Measurements from ENCODE around the gene SORCS2.
"Not testable (repeated sequence)": the region's sequence is repeated elsewhere in the genome, so short reads cannot be mapped to it uniquely, and the experiment has no call there.

The SORCS2 gene

DNA sequence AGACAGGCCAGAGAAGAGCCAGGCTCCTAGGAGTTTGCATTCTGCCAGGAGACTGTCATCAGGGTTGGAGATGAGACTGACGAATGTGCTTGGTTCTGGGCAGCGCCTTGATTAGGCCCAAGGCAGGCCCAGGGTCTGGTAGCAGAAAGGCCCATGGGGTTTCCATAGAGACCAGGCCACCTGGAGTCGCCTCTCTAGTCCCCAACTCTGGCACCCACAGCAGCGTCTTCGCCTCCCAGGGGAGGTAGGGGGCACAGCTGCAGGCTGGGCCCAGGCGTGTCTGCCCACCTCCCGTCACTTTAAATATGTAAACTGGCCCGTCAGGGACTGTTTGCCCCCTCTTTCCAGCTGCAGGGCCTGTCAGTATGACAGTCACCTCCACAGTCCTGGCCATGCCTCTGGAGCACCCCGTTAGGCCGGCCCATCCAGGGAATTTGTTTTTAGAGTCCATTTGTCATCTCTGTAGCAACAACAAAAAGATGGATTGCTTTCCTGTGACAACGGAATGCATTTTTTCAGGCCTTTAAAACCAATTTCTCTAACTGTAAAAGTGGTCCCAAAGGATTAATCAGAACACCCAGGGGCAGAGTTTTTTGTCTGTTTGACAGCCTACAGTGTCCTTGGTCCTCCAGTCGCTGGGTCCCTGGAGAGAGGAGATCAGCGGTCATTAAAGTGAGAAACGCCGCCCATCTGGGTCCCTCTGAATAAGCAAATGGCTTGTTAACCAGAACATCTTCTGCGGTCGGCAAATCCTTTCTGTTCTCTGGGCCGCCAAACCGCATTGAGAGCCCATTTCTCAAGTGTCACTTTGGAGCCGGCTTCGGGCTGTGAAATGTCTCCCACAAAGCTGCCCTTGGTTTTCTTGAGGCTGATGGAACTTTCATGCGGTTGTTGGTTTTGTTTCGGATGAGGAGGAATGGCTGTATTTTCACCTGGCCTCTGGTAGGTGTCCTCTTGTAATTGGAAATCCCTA is 395.4 kb downstream of the SORCS2 start:
- no peak for DNase-seq (ENCODE audit: low spot score)

DNA sequence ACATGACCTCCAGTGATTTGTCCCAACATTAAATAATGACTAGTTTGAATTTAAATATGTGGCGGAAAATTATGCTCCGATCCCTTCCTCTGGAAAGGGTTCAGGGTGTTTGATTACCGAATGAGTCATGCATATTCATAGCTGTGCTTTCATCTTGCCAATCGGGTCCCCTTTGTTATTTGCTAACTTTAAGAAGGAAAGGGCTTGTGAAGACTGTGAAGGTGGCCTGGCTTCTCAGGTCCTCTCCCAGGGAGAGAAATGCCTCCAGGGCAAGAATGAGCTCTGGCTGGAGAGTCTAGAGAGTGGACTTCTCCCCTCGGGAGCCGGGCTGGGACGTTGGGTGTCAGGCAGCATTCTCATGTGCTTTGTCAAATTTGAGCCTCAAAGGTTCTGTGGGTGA is 397.9 kb downstream of the SORCS2 start:
- DNase-seq (ENCODE audit: low spot score): no peak

DNA sequence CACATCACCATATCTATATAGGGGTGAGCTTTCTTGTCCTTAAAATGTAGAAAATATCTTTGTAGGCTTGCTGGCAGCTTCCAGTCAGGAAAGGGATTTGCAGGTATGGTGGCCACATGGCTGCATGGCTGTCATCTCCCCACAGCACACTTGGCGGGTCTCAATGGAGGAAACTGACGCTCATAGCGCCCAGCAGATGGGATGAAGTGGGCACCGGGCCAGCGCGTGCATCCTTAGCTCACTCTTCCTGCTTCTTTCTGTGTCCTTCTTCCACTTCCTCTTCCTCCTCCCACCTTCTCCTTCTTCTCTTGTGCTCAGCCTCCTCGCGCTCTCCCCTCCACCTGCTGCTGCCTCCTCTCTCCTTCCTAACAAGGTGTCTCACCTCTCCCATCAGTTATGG is 398.6 kb downstream of the SORCS2 start:
- no peak for DNase-seq (ENCODE audit: low spot score)

DNA sequence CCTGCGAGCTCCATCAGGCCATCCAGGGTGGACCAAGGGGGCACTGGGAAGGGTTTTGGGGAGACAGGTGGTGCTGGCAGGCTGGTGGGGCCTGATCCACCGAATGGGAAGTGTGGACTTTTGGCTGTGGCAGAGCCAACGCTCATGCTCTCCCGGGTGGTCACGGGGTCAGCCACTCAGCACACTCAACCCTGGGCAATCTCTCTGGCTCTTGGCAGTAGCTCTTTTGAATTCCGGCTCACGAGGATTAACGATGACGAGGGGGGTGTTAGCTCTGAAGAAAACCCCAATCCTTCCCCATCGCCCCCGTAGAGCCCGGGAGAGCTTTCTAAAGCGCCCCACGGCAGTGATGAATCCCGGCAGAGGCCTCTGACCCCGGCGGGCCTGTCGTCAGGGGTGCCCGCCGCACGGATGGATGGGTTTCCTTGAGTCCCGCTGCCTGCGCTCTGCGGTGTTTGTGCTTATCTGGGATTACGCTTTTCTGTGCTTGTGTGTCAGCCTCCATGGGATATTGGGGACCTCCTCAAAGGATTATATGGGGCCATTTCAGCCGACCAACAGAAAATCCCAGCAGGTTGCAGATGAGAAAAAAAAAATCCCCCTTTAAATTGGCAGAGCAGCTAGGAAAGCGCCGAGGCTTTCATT is 399.2 kb downstream of the SORCS2 start:
- DNase-seq (ENCODE audit: low spot score): no peak

DNA sequence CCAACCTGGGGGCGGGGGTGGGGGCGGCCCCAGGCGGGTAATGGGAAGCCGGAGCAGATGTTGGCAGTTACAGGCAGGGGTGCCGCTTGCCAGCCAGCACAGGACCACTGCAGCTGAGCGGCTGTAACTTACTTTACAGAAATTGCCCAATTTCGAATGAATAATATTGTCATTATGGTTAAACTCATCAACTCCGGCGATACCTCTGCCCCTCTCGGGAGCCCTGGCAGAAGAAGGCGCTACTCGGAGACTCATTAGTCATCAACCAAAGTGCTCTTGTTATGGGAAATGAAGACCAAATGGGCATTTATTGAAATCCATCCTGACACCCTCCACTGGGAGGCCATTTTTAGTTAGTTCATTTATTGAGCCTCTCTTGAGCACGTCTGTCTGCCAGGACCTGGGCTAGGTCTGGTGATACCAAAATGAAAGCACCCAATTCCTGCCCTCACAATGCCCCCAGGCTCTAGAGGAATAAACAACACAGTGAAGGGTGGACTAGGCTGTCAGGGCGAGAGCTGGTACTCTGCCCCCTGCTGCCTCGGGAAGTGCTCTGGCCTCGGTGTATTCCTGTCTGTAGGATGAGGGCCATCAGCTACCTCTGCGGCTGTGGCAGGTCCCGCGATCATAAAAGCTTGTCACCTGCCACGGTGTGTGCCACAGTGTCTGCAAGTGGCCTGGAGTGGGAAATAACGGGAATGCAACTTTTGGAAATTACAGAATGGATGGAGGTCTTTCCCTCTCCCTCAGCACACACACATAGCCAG is 401.5 kb downstream of the SORCS2 start:
- DNase-seq (ENCODE audit: low spot score): no peak

DNA sequence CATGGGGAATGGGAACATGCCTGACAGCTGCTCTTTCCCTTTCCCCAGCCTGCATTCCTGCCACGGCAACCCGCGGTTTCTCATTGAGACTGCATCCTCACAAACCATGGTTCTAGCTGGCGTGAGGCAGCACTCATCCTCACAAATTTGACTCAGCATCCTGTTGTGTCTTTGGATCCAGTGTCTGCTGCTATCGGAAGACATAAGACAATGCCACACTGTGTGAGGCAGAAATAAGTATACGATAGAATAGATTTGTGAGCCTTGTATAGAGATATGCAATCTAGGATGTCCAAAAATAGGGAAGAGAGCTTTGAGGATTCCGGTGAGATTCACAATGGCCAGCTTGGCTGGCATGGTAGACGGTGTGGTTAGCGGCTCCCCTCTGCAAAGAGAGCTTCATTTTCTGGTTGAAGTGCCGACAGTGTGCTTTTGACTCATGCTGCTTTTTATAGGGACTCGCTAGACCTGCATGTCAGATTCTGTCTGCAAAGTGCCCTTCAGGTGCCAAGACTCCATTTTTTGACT is 403.7 kb downstream of the SORCS2 start:
- DNase-seq (ENCODE audit: low spot score): peak; percentile 42

DNA sequence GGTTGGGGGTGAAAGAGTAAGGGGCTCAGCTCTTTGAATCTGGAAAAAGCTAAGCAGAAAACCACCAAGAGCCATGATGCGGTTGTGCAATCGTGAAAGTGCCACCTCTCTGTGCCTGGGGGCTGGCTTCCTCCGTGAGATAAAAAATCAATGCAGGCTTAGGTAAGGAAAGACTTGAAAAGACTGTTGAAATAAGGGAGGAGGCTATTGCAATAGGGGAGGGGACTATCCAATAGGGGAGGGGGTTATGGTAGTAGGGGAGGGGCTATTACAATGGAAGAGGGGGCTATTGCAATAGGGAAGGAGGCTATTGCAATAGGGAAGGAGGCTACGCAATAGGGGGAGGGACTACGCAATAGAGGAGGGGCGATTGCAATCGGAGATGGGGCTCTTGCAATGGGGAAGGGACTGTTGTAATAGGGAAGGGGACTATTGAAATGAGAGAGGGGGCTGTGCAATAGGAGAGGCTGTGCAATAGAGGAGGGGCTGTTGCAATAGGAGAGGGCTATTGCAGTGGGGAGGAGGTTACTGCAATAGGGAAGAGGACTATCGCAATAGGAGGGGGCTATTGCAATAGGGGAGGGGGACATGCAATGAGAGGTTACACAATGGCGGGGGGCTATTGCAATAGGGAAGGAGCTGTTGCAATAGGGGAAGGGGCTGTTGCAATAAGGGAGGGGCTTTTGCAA is 404.7 kb downstream of the SORCS2 start:
- DNase-seq (ENCODE audit: low spot score): no peak

DNA sequence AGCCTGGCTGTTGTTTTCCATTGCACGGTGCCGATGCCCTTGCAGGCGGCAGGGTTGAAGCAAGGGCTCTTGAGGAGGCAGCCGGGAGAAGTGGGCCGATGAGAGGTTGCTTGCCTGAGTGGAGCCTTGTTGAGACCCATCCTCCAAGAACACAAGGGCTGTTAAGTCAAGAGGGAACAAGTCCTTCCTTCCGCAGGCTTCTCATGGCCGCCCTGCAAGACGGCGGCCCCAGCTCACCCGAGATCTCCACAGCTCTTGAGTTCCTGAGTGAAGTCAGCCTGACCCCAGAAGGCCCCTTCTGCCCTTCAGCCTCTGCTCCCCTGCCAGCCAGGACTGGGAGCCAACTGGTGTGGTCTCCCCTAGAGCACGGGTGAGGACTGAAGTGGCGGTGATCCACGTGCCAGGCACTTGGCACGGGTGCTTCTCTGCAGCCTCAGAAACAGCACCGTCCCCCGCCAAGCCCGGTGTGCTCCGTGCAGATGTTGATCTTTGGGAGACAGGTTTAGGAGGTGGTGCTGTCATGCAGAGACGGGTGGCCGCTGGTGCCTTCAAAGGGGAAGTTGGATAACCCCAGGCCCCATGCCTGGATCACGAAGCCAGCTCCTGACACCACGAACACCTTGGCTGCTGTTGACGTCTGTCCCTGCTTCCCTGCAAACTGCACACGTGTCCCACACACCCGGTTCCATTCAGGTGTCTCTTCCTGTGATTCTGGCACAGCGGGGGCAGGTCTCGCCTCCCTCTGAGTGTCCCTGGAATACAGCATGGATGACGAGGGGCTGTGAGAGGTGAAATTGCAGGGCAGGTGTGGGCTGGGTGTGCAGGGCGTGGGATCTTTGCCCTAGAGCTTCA is 406.8 kb downstream of the SORCS2 start:
- no peak for DNase-seq (ENCODE audit: low spot score)

DNA sequence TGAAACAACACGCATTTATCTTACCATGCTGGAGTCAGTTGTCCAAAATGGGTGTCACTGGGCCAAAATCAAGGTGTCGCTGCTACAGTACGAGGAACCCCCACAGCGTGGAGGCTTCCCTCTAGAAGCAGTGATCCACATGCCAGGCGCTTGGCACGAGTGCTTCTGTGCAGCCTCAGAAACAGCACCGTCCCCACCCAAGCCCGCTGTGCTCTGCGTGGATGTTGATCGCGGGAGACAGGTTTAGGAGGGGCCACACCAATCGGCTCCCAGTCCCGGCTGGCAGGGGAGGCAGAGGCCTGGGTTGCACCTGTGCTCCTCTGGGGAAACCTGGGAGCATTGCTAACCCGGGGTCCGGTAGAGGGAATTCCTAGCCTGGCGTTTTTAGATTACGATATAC is 407.9 kb downstream of the SORCS2 start:
- no peak for DNase-seq (ENCODE audit: low spot score)

DNA sequence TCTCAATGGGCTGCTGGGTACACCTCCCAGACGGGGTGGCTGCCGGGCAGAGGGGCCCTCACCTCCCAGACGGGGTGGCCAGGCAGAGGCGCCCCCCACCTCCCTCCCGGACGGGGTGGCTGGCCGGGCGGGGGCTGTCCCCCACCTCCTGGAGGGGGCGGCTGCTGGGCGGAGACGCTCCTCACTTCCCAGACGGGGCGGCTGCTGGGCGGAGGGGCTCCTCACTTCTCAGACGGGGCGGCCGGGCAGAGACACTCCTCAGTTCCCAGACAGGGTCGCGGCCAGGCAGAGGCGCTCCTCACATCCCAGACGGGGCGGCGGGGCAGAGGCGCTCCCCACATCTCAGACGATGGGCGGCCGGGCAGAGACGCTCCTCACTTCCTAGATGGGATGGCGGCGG is 409.8 kb downstream of the SORCS2 start:
- DNase-seq (ENCODE audit: low spot score): not testable (repeated sequence)

DNA sequence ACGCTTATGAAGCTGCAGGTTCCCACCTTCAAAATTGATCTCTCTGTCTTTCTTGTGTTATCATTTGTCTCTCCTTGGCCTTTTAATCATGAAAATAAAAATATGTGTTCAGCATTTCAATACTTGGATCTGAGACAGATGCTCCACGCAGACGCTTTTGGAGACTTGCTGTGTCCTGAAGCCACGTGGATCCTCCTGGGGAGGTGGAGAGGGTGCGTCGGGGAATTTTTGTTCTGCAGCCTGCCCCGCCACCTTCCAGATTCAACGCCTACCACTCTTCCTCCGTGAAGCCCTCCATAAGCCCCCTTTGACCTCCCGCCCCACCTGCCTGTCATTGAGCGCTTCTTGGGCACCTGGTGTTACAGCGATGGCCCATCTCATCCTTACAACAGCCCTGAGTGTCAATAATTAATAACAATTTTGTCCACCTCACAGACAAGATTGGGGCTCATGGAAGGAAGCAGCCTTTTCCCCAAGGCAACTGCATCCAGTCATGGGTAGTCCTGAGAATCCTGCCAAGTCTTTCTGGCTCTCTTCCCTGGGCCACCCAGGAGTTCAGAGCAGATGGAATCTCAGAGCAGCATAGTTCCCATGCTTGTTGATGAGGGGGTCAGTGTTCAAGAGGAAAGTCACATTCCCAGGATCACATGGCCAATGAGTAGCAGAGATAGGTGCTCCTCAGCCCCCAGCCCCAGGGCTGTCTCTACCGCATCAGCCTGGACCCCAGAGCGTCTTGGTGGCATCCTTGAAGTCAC is 415.0 kb downstream of the SORCS2 start:
- DNase-seq (ENCODE audit: low spot score): peak; percentile 43

DNA sequence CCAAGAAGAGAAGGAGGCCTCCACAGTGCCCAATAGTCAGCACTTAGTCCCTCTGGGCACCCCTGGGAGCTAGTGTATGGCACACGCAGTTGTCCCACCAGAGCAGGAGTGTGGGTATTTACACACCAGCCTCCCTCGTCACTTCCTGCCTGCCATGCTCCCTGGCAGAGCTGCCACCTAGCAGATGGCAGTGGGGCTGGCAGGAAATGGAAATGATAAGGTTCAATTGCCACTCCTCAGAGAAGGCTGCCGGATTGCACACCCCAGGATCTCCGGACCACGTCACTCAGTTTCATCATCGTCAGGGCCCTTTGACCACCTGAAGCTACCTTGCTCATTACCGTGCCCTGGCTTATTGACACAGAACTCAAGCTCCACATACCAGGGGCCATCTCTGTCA is 415.7 kb downstream of the SORCS2 start:
- peak; percentile 48 for DNase-seq (ENCODE audit: low spot score)

DNA sequence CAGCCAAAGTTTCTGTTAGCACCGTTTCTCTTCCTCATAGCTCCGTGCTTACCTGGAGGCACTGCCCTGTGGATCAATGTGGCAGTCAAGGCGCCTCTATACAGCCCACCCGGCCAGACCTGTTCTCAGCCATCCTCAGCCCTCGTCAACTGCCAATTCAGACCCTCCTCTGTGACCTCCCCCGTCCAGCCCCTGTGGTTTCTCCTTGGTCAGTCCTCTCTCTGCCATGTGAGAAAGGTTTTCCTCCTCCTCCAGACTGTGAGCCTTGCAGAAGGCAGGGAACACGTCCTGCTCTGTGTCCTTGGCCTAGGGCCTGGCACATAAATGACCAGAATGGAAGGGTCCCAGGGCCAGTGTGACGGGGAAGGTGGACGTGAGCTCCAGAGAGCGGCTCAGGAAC is 417.0 kb downstream of the SORCS2 start:
- DNase-seq (ENCODE audit: low spot score): no peak

DNA sequence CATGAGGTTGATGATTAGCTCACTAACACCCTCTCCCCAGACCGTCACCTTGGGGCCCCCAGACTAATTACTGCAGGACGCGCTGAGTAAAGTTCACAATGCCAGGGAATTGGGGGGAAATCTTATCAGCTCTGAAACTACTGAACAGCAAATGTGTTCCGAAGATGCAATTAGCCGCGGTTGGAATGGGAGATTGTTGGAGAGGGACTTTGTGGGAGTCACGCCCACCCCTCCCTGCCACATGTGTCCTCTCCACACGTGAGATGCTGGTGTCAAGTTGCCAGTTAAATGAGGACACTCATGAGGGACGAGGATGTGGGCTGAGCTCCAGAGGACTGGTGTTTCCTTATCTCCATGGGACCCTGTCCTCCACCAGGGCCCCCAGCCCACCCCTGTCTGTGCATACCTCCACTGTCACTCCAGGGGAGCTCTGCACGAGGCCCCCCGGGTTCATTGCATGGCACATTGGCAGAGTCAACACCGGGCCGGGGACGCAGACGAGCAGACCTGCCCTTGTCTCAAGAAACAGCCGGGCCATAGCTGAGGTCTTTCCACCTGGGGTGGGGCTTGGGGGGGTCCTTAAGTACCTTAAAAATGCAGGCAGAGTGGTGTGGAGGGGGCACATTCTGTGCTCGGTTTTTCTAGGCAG is 417.8 kb downstream of the SORCS2 start:
- DNase-seq (ENCODE audit: low spot score): no peak

DNA sequence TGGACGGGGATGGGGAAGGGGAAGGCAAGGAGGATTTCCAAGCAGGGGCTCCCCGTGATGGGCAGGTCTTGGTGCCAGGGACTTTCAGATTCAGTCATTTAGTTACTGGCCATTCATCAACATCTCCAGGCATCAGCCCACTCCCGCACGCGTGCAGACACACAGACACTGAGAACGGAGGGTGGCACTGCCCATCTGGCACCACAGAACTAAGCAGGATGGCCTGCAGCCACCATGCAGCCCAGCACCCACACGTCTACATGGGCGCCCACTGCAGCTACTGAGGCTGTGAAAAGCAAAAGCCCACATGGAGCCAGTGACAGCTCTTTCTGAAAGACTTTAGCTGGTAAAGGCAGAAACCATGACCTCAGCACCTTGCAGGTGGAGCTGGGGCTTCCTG is 418.5 kb downstream of the SORCS2 start:
- no peak for DNase-seq (ENCODE audit: low spot score)

DNA sequence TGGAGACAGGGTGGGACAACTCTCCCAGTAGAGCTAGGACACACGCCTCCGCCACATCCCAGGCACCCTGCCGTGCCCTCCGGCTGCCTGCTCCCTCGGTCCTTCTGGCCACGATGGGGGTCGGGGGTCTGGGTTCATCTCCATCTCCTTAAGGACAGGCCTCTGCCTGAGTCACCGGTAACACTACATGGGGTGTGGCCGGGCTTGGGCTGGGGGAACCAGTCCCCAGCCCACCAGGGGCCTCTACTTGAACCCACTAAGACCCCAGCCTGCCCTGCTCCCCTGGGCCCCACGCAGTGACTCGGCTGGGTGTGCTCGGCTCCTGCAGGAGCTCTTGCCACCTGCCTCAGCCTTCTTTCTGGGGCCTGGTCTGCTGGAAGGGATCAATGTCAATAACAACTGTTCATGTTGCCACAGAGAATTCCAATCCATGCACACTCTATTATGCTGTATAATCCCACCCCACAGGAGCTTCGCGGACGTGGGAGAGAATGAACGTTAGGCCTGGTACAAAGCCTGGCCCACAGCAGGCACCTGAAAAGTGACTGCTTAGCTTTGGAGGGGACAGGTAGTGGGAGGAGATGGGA is 420.1 kb downstream of the SORCS2 start:
- DNase-seq (ENCODE audit: low spot score): no peak

DNA sequence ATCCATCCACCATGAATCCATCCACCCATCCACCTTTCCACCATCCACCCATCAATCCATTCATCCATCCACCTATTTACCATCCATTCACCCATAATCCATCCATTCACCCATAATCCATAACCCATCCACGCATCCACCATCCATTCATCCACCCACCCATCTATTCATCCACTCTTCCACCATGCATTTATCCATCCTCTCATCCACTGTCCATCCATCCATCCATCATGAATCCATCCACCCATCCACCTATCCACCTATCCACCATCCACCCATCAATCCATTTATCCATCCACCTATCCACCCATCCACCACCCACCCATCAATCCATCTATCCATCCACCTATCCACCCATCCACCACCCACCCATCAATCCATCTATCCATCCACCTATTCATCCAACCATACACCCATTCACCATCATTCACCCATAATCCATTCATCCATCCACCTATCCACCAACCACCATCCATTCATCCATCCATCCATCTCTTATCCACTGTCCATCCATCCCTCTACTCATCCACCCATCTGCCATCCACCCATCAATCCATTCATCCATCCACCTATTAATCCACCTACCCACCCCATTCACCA is 422.1 kb downstream of the SORCS2 start:
- DNase-seq (ENCODE audit: low spot score): no peak

DNA sequence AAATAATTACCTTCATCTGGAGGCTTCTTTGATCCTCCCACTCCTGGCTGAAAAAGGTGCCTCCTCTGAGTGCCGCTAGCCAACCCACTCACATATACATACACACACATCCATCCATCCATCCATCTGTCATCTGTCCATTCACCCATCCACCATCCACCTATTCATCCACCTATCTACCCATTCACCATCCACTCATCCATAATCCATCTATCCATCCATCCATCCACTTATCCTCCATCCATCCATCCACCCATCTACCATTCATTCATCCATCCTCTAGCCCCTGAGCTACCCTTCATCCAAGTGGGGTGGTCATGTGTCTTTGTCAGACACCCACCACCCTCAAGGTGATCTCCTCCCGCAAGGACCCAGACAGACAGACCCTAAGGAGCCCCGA is 423.9 kb downstream of the SORCS2 start:
- DNase-seq (ENCODE audit: low spot score): no peak

DNA sequence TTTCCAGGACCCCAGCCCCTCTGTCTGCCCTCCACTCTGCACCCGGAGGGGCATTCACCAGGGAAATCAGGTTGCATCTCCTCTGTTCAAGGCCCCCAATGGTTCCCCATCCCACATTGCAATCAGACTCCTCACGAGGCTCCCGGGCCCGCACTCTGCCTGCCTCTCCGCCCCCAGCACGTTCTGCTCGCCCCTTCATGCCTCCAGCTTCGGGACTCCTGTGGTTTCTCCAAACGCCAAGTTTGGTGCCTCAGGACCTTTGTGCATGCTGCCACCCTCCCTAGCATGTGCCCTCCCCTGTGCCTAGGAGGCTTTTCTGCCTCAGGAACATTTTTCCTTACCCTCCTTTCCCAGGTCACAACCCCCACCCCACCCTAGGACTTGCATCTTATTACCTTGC is 426.0 kb downstream of the SORCS2 start:
- no peak for DNase-seq (ENCODE audit: low spot score)

Measured in cerebellar cortex (tissue), 1 donor.